GM12801 (cell line): ENCODE data around the gene HNRNPF.

Experiments
- TF ChIP-seq, protein P1 (sequence below): IDR thresholded peaks from one replicate; pipeline ENCODE4 v1.5.1; 2011; ENCODE audit warnings: control low read depth; ENCODE audit not compliant: insufficient read length; ENCODE audit errors: extremely low read depth

HNRNPF gene

DNA sequence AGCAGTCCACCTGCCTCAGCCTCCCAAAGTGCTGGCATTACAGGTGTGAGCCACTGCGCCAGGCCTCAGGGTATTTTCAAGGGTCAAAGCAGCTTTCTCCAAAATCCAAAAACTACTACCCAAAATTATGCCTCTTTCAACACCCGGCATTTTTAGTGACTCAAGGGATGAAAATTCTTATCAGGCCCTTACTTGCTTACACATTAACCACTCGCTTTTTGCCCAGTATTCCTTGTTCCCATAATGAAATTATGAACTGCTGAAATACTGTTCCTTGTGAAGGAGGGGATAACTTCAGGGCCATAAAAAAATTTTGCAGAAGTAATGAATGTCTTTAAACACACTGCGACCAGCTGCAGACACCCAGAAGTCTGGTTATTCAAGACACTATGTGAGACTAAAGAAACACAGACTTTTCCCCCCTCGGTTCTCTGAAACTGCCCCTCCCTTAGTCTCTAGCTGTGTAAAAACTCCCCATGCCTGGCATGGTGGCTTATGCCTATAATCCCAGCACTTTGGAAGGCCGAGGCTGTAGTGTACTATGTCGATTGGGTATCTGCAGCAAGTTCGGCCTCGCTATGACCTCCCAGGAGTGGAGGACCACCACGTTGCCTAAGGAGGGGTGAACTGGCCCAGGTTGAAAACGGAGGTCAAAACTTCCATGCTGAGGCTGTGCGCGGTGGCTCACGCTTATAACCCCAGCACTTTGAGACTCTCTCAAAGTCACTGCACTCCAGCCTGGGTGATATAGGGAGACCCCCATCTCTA, 25.6 kb downstream of the HNRNPF start:
- TF ChIP-seq, protein P1, sequence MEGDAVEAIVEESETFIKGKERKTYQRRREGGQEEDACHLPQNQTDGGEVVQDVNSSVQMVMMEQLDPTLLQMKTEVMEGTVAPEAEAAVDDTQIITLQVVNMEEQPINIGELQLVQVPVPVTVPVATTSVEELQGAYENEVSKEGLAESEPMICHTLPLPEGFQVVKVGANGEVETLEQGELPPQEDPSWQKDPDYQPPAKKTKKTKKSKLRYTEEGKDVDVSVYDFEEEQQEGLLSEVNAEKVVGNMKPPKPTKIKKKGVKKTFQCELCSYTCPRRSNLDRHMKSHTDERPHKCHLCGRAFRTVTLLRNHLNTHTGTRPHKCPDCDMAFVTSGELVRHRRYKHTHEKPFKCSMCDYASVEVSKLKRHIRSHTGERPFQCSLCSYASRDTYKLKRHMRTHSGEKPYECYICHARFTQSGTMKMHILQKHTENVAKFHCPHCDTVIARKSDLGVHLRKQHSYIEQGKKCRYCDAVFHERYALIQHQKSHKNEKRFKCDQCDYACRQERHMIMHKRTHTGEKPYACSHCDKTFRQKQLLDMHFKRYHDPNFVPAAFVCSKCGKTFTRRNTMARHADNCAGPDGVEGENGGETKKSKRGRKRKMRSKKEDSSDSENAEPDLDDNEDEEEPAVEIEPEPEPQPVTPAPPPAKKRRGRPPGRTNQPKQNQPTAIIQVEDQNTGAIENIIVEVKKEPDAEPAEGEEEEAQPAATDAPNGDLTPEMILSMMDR: no peak

GRCh38 chr10:43380610-43381222, 28.3 kb downstream of the HNRNPF start:
- TF ChIP-seq, protein P1: no peak

GRCh38 chr10:43377424-43377883, 31.5 kb downstream of the HNRNPF start:
- TF ChIP-seq, protein P1: no peak

GRCh38 chr10:43376828-43377423, 32.1 kb downstream of the HNRNPF start:
- TF ChIP-seq, protein P1: no peak

DNA sequence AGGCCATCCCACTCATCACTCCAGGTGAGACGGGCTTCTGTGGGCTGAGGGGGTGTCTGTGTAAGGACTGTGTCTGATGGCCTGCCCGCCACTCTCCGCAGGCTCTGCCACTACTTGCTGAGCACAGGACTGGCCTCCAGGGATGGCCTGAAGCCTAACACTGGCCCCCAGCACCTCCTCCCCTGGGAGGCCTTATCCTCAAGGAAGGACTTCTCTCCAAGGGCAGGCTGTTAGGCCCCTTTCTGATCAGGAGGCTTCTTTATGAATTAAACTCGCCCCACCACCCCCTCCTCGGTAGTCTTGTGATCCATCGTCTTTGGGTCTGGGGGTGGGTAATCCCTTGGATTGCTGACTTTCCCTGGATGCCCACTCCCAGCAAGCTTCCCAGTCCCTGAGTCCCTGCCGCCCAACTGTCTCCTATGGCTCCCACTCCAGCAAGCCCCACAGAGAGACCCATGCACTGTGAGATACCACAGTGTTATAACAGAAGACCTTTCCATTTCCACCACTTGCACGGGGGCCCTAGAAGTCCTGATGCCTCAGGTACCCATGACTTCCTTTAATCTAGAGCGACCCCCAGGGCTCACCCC, 32.8 kb downstream of the HNRNPF start:
- TF ChIP-seq, protein P1: no peak

DNA sequence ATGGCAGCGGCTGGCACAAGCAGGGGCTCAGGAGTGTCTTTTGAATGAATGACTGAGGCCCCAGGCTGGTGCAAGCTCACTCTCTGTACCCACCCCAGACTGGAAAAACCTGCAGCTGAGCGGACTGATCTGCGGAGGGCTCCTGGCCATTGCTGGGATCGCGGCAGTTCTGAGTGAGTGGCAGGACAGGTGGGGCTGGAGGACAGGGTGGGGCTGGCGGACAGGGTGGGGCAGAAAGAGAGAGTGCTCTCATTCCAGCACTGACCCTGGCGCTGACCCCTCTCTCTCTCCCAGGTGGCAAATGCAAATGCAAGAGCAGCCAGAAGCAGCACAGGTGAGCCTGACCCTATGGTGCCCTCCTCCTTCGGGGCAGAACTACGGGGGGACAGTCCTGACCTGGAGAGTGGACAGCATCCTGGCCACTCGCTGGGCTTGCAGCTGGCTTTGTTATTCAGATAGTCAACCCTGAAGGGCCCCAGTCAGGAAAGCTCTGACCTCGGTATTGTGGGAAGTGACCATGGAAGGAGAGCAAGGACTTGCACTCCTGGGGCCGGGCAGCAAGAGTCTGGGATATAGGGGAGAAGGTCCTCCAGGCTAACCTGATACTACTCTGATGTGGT, 33.5 kb downstream of the HNRNPF start:
- TF ChIP-seq, protein P1: no peak

- TF ChIP-seq, protein P1: no peak
Observed at GRCh38 chr10:43374194-43374593, 34.8 kb downstream of the HNRNPF start.
